SU-DHL-6 (cell line): ENCODE data around the gene ZNF142.

ENCODE experiments used
- H2AFZ ChIP-seq: fragments of 200-600 bp; sonication (generic); 2 replicates; pipeline ENCODE4 v1.6.1; 2014; ENCODE audit warnings: low read depth, mild to moderate bottlenecking, moderate library complexity, mixed read lengths, antibody characterized with exemption, low read length; ENCODE audit not compliant: severe bottlenecking
- H3F3A ChIP-seq: fragments of 200-600 bp; shearing (Covaris generic); 2 replicates; pipeline ENCODE4 v1.6.0; 2016; ENCODE audit warnings: antibody characterized with exemption, mild to moderate bottlenecking; ENCODE audit not compliant: insufficient read depth
- H3K27ac ChIP-seq: fragments of 200-600 bp; sonication (generic); 2 replicates; pipeline ENCODE4 v1.5.1; 2016; ENCODE audit warnings: low read depth, mild to moderate bottlenecking, low read length, moderate library complexity, mixed read lengths
- H3K27me3 ChIP-seq: fragments of 200-600 bp; sonication (generic), shearing (Covaris generic); 2 replicates; pipeline ENCODE4 v1.6.0; 2014; ENCODE audit warnings: mild to moderate bottlenecking, low read length
- H3K36me3 ChIP-seq: fragments of 200-600 bp; sonication (generic); 2 replicates; pipeline ENCODE4 v1.6.1; 2014; ENCODE audit warnings: mild to moderate bottlenecking, low read length, mixed read lengths
- H3K4me2 ChIP-seq: fragments of 300-600, 200-600 bp; shearing (Covaris generic), sonication (generic); 2 replicates; pipeline ENCODE4 v1.6.0; 2014; ENCODE audit warnings: low read length, low read depth, mild to moderate bottlenecking; ENCODE audit not compliant: poor library complexity, severe bottlenecking
- H3K4me3 ChIP-seq: fragments of 200-600 bp; sonication (generic); 2 replicates; pipeline ENCODE4 v1.5.1; 2014; ENCODE audit warnings: antibody characterized with exemption, low read length, mild to moderate bottlenecking, mixed read lengths; ENCODE audit not compliant: insufficient read depth, poor library complexity, severe bottlenecking
- H3K79me2 ChIP-seq: fragments of 200-600 bp; sonication (generic); 2 replicates; pipeline ENCODE4 v1.6.1; 2014; ENCODE audit warnings: mild to moderate bottlenecking, low read length, moderate library complexity; ENCODE audit not compliant: insufficient read depth
- H3K9ac ChIP-seq: fragments of 200-600 bp; sonication (generic); 2 replicates; pipeline ENCODE4 v1.7.0; 2014; ENCODE audit warnings: mild to moderate bottlenecking, low read length
- H3K9me2 ChIP-seq: fragments of 200-600 bp; sonication (generic); replicated peaks from 2 replicates; pipeline ENCODE4 v1.6.1; 2014; ENCODE audit warnings: low read length; ENCODE audit not compliant: insufficient read depth
- H3K9me3 ChIP-seq: fragments of 200-600 bp; sonication (generic); 2 replicates; pipeline ENCODE4 v1.6.1; 2014; ENCODE audit warnings: low read length, mixed read lengths; ENCODE audit not compliant: insufficient read depth
- H4K20me1 ChIP-seq: fragments of 200-600 bp; sonication (generic); 2 replicates; pipeline ENCODE4 v1.6.1; 2014; ENCODE audit warnings: low read depth, mild to moderate bottlenecking, antibody characterized with exemption, low read length, moderate library complexity, mixed read lengths
- EZH2phosphoT487 ChIP-seq: fragments of 200-600 bp; sonication (generic), shearing (Covaris generic); conservative IDR thresholded peaks from 2 replicates; pipeline ENCODE4 v1.6.1; 2018; ENCODE audit warnings: mild to moderate bottlenecking, antibody characterized with exemption, low read length, moderate library complexity, mixed read lengths
- TF ChIP-seq, protein P1 (sequence below): fragments of 200-600 bp; sonication (generic); IDR thresholded peaks from one replicate; pipeline ENCODE4 v1.5.1; 2017; ENCODE audit warnings: antibody characterized with exemption, mild to moderate bottlenecking, low read length, moderate library complexity; ENCODE audit not compliant: insufficient read depth, poor library complexity, severe bottlenecking

ZNF142 gene

DNA sequence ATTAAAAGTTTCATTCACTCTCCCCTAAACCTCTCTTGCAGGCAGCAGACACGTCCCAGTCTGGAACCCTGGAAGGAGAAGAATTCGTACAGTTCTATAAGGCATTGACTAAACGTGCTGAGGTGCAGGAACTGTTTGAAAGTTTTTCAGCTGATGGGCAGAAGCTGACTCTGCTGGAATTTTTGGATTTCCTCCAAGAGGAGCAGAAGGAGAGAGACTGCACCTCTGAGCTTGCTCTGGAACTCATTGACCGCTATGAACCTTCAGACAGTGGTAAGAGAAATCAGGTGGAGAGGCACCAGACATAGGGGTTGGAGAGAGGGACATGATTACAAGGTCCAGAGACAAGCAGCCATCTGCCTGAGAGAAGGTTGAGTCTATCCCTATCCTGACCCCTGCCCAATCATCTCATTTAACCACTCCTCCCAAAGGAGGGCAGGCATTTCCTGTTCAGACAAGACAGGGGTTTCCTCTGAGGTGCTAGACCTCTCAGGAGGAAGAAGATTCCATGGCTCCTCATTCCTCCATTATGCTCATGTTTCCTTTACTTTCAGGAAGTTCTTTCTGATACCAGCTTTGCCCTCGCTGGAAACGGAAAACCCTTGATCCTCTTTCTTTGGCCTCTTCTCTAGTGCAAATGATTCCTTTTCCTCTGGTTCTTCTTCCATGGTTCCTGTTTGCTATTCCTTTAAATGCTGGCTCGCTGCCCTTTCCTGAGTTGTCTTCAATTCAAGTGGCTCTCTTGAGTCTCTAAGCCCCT, 36.6 kb downstream of the ZNF142 start:
- 0 out of 2 replicates have a peak, but pooled peaks cover 4% of the 10 kb centered on the region for H3K27me3 ChIP-seq
- no peaks in the 10 kb centered on the region for H3K9me2 ChIP-seq
- H3K4me2 ChIP-seq, result no peak overlapping the region
- TF ChIP-seq, protein P1, sequence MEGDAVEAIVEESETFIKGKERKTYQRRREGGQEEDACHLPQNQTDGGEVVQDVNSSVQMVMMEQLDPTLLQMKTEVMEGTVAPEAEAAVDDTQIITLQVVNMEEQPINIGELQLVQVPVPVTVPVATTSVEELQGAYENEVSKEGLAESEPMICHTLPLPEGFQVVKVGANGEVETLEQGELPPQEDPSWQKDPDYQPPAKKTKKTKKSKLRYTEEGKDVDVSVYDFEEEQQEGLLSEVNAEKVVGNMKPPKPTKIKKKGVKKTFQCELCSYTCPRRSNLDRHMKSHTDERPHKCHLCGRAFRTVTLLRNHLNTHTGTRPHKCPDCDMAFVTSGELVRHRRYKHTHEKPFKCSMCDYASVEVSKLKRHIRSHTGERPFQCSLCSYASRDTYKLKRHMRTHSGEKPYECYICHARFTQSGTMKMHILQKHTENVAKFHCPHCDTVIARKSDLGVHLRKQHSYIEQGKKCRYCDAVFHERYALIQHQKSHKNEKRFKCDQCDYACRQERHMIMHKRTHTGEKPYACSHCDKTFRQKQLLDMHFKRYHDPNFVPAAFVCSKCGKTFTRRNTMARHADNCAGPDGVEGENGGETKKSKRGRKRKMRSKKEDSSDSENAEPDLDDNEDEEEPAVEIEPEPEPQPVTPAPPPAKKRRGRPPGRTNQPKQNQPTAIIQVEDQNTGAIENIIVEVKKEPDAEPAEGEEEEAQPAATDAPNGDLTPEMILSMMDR, result no peak
- TF ChIP-seq EZH2phosphoT487, result no peak
- no peaks in the 10 kb centered on the region for H3K9me3 ChIP-seq
- no peak overlapping the region for H3K27ac ChIP-seq
- no peak overlapping the region for H2AFZ ChIP-seq
- no peak overlapping the region for H3K4me3 ChIP-seq
- no peaks in the 10 kb centered on the region for H3F3A ChIP-seq
- H3K79me2 ChIP-seq, result no peaks in the 10 kb centered on the region
- H3K36me3 ChIP-seq, result no peaks in the 10 kb centered on the region
- no peak overlapping the region for H3K9ac ChIP-seq
- H4K20me1 ChIP-seq, result no peaks in the 10 kb centered on the region

DNA sequence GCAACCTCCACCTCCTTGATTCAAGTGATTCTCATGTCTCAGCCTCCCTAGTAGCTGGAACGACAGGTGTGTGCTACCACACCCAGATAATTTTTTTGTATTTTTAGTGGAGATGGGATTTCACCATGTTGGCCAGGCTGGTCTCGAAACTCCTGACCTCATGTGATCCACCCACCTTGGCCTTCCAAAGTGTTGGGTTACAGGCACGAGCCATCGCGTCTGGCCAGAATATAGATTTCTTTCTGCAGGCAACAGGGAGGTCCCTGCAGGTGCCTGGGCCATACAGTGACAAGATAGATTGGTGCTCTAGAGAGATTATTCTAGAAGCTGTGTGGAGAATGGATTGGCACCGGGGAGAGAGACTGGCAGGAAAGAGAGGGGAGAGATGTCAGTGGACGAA, 38.4 kb downstream of the ZNF142 start:
- TF ChIP-seq, protein P1, result no peak
- TF ChIP-seq EZH2phosphoT487, result no peak
- Histone ChIP-seq H3K4me3 (no peak overlapping the region), H3K9me3 (no peaks in the 10 kb centered on the region), H3K27me3 (0 out of 2 replicates have a peak, but pooled peaks cover 4% of the 10 kb centered on the region), H3F3A (no peaks in the 10 kb centered on the region), H3K9ac (no peak overlapping the region), H2AFZ (no peak overlapping the region), H3K36me3 (no peaks in the 10 kb centered on the region), H3K9me2 (no peaks in the 10 kb centered on the region), H3K4me2 (no peak overlapping the region), H4K20me1 (no peaks in the 10 kb centered on the region), H3K79me2 (no peaks in the 10 kb centered on the region), H3K27ac (no peak overlapping the region)

DNA sequence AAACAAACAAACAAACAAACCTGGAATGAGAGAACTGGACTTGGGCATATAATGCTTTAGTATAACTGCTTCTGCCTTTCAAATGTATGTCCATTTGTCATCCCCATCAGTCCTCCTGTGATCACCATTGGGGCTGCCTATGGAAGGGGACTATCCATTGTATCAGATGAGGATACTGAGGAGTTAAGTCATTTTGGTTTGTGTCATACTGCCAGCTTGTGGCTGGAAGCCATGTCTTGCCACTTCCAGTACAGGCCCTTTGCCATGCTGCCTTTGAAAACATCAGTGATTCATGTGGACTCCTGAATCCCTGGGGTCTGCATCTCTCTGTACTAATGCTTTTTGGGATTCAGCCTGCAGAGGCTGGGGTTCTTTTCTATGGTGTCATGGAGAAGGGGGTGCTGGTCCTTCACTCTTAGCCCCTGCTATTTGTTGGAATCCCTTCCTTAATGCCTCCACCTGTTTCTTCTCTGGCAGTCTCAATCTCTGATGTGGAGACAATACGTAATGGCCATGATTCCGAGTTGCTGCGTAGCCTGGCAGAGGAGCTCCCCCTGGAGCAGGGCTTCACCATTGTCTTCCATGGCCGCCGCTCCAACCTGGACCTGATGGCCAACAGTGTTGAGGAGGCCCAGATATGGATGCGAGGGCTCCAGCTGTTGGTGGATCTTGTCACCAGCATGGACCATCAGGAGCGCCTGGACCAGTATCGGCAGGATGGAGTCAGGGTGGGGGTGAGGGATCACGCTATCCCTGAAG, 41.1 kb downstream of the ZNF142 start:
- Histone ChIP-seq H4K20me1 (no peaks in the 10 kb centered on the region), H3K79me2 (no peaks in the 10 kb centered on the region), H3K36me3 (no peaks in the 10 kb centered on the region), H2AFZ (no peak overlapping the region), H3K27me3 (0 out of 2 replicates have a peak, but pooled peaks cover 4% of the 10 kb centered on the region), H3K9me2 (no peaks in the 10 kb centered on the region), H3K4me3 (no peak overlapping the region), H3K4me2 (no peak overlapping the region), H3F3A (no peaks in the 10 kb centered on the region), H3K9me3 (no peaks in the 10 kb centered on the region), H3K9ac (no peak overlapping the region), H3K27ac (no peak overlapping the region)
- TF ChIP-seq, protein P1, result no peak
- no peak for TF ChIP-seq EZH2phosphoT487
